ENCODE results near the gene CASP8. TPM values are rescaled to one million over a fixed set of nuclear protein-coding genes. Genes with fewer than 3 reads are reported as not detected.

CASP8 gene
- total and polyA plus RNA-seq, 2 donors (not counting 1 experiment from before 2014, with no cell fraction given), result 76.7 to 120 TPM

DNA sequence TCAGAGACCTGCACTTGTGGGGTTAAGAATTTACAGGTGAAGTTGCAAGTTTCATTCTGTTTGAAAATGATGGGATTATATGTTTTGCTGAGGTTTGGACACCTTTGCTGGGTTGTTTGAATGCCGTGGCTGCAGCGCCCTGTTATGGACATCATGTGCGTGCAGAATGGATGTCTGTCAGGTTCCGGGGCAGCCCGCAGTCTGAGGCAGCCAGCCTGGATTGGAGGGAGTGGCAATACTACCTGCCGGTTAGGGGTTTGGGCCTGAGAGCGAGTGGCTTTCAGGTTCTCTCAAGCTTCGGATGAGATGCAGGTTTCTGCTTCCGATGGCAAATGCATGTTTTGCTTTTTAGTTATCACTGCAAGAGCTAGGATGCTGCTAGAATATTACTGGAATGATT is 1.1 kb downstream of the CASP8 start:
- H3K27me3 ChIP-seq (replicated peaks in 1 of 4; ENCODE audit: control extremely low read depth in 1 of 4, control insufficient read depth in 3 of 4, insufficient read depth in 4 of 4, low read length in 3 of 4), result no peaks in the 10 kb centered on the region
- Mint-ChIP-seq H3K9me3 (ENCODE audit: insufficient read depth) (no peaks in the 10 kb centered on the region), H3K4me1 (peaks cover 80% of the 10 kb centered on the region), H3K27me3 (no peaks in the 10 kb centered on the region), H3K27ac (peak overlapping the region; percentile 99), H3K4me3 (peak overlapping the region; percentile 97)
- no peak for TF ChIP-seq EZH2 (IDR thresholded peaks at IDR 0.05; ENCODE audit: borderline replicate concordance, insufficient read depth, low read depth, low read length, poor library complexity, severe bottlenecking)
- TF ChIP-seq, protein P1, sequence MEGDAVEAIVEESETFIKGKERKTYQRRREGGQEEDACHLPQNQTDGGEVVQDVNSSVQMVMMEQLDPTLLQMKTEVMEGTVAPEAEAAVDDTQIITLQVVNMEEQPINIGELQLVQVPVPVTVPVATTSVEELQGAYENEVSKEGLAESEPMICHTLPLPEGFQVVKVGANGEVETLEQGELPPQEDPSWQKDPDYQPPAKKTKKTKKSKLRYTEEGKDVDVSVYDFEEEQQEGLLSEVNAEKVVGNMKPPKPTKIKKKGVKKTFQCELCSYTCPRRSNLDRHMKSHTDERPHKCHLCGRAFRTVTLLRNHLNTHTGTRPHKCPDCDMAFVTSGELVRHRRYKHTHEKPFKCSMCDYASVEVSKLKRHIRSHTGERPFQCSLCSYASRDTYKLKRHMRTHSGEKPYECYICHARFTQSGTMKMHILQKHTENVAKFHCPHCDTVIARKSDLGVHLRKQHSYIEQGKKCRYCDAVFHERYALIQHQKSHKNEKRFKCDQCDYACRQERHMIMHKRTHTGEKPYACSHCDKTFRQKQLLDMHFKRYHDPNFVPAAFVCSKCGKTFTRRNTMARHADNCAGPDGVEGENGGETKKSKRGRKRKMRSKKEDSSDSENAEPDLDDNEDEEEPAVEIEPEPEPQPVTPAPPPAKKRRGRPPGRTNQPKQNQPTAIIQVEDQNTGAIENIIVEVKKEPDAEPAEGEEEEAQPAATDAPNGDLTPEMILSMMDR (IDR thresholded peaks at IDR 0.05), result no peak
- intact Hi-C loops (cut with micrococcal nuclease), result loop anchor here (2.0 to 5.0 kb wide), 2 partner anchors 15 to 381 kb away; partner anchors contain the start of gene TMEM237
- H3K4me3 ChIP-seq (ENCODE audit: control extremely low read depth in 1 of 5, extremely low read depth in 1 of 5, insufficient read depth in 1 of 5, low read depth in 2 of 5, low read length in 4 of 5), result peak overlapping the region; percentile 74 to 97 (median 79)
- peaks cover 71% of the 10 kb centered on the region for H3K79me2 ChIP-seq (ENCODE audit: control insufficient read depth, insufficient read depth, low read length)
- peaks cover 3 to 7% of the 10 kb centered on the region in 2 experiments for H3K36me3 ChIP-seq (replicated peaks in 1 of 2; ENCODE audit: control extremely low read depth in 1 of 2, control insufficient read depth in 1 of 2, extremely low read depth in 1 of 2, insufficient read depth in 2 of 2, low read length in 1 of 2)
- WGBS (ENCODE audit: insufficient coverage), result 30% methylated on average over 9 of the region's 9 CpGs
- H3K4me1 ChIP-seq (ENCODE audit: control insufficient read depth in 2 of 2, insufficient read depth in 2 of 2, low read length in 2 of 2), result peaks cover 64 to 76% of the 10 kb centered on the region in 2 donors
- peak overlapping the region; percentile 84 for H3K9ac ChIP-seq (ENCODE audit: low read length)
- H3K27ac ChIP-seq (ENCODE audit: low read length in 2 of 2), result peak overlapping the region; percentile 40 to 98
- POLR2A ChIA-PET, result interaction anchor here (2.4 to 2.8 kb wide), 3 partner anchors 25 to 144 kb away, joined by 8 to 14 read pairs (median 14); no protein-coding TSS in a partner anchor
- peak overlapping the region; percentile 43 for H2AFZ ChIP-seq (ENCODE audit: insufficient read depth, low read depth, low read length, poor library complexity, severe bottlenecking)
- CTCF ChIA-PET, result interaction anchor here (0.9 to 10.9 kb wide), 10 partner anchors 9 to 104 kb away, joined by 3 to 123 read pairs (median 6); partner anchors contain the start of gene CASP10
- DNase-seq, result peak; percentile 40
- ATAC-seq (ENCODE audit: low read depth), result no peak
- peaks cover 16% of the 10 kb centered on the region for H4K20me1 ChIP-seq (ENCODE audit: control insufficient read depth, insufficient read depth, low read length, poor library complexity, severe bottlenecking)
- no peaks in the 10 kb centered on the region for H3K9me3 ChIP-seq (ENCODE audit: control extremely low read depth in 1 of 3, control insufficient read depth in 2 of 3, insufficient read depth in 1 of 3, low read length in 2 of 3)
- peak overlapping the region; percentile 87 for H3K4me2 ChIP-seq (replicated peaks; ENCODE audit: low read depth, low read length, poor library complexity, severe bottlenecking)

DNA sequence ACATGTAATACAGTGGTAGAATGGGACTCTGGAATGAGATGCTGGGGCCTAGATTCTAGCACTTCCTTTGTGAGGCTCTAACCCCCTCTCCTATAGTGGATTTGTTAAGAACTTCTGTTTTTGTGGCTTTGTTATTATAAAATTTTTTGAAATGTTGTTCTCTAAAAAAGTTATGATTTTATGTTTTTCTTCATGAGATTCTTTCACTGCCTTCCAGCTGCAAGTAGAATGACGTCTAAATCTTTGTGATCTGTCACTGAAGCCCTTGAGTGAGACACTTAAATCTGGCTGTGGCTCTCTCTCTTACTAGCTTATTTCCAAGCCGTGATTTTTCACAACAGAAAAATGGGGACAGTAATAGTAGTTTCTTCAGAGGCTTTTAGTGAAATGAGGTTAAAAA is 1.6 kb downstream of the CASP8 start:
- intact Hi-C loops (cut with micrococcal nuclease), result loop anchor here (2.0 to 5.0 kb wide), 2 partner anchors 15 to 380 kb away; partner anchors contain the start of gene TMEM237

More for the DNA sequence above, 1.6 kb downstream of the CASP8 start:
- Mint-ChIP-seq H3K4me3 (peak overlapping the region; percentile 97), H3K27ac (peak overlapping the region; percentile 99), H3K9me3 (ENCODE audit: insufficient read depth) (no peaks in the 10 kb centered on the region), H3K27me3 (no peaks in the 10 kb centered on the region), H3K4me1 (peaks cover 80% of the 10 kb centered on the region)
- no peaks in the 10 kb centered on the region for H3K9me3 ChIP-seq (ENCODE audit: control extremely low read depth in 1 of 3, control insufficient read depth in 2 of 3, insufficient read depth in 1 of 3, low read length in 2 of 3)
- ATAC-seq (ENCODE audit: low read depth), result no peak
- H3K4me2 ChIP-seq (replicated peaks; ENCODE audit: low read depth, low read length, poor library complexity, severe bottlenecking), result peak overlapping the region; percentile 87
- peaks cover 59 to 72% of the 10 kb centered on the region in 2 donors for H3K4me1 ChIP-seq (ENCODE audit: control insufficient read depth in 2 of 2, insufficient read depth in 2 of 2, low read length in 2 of 2)
- no peak for DNase-seq
- ChIA-PET CTCF (interaction anchor here (0.9 to 10.9 kb wide), 10 partner anchors 8 to 103 kb away, joined by 3 to 123 read pairs (median 6); partner anchors contain the start of gene CASP10), POLR2A (interaction anchor here (2.4 to 2.8 kb wide), 3 partner anchors 25 to 144 kb away, joined by 8 to 14 read pairs (median 14); no protein-coding TSS in a partner anchor)
- H3K4me3 ChIP-seq (ENCODE audit: control extremely low read depth in 1 of 5, extremely low read depth in 1 of 5, insufficient read depth in 1 of 5, low read depth in 2 of 5, low read length in 4 of 5), result peak overlapping the region; percentile 74 to 97 (median 79)
- H3K79me2 ChIP-seq (ENCODE audit: control insufficient read depth, insufficient read depth, low read length), result peaks cover 75% of the 10 kb centered on the region
- H2AFZ ChIP-seq (ENCODE audit: insufficient read depth, low read depth, low read length, poor library complexity, severe bottlenecking), result peak overlapping the region; percentile 43
- H3K27me3 ChIP-seq (replicated peaks in 1 of 4; ENCODE audit: control extremely low read depth in 1 of 4, control insufficient read depth in 3 of 4, insufficient read depth in 4 of 4, low read length in 3 of 4), result no peaks in the 10 kb centered on the region
- WGBS (ENCODE audit: insufficient coverage), result no CpG with 5 or more reads among the region's 2 CpGs
- TF ChIP-seq, protein P1 (IDR thresholded peaks at IDR 0.05), result no peak
- no peak for TF ChIP-seq EZH2 (IDR thresholded peaks at IDR 0.05; ENCODE audit: borderline replicate concordance, insufficient read depth, low read depth, low read length, poor library complexity, severe bottlenecking)
- peaks cover 4 to 12% of the 10 kb centered on the region in 2 experiments for H3K36me3 ChIP-seq (replicated peaks in 1 of 2; ENCODE audit: control extremely low read depth in 1 of 2, control insufficient read depth in 1 of 2, extremely low read depth in 1 of 2, insufficient read depth in 2 of 2, low read length in 1 of 2)
- peak overlapping the region; percentile 84 for H3K9ac ChIP-seq (ENCODE audit: low read length)
- peaks cover 21% of the 10 kb centered on the region for H4K20me1 ChIP-seq (ENCODE audit: control insufficient read depth, insufficient read depth, low read length, poor library complexity, severe bottlenecking)
- peak overlapping the region; percentile 40 to 98 for H3K27ac ChIP-seq (ENCODE audit: low read length in 2 of 2)

Measured in B cell (primary cell).